NCI-H1048 (cell line): ENCODE results near the gene GRM7.

ENCODE experiments used
- DNase-seq: peaks from one replicate; lab custom pipeline; 2025; lab: John Stamatoyannopoulos, UW

Gene GRM7

GRCh38 chr3:7146529-7146928 is 285.6 kb downstream of the GRM7 start:
- no peak for DNase-seq

DNA sequence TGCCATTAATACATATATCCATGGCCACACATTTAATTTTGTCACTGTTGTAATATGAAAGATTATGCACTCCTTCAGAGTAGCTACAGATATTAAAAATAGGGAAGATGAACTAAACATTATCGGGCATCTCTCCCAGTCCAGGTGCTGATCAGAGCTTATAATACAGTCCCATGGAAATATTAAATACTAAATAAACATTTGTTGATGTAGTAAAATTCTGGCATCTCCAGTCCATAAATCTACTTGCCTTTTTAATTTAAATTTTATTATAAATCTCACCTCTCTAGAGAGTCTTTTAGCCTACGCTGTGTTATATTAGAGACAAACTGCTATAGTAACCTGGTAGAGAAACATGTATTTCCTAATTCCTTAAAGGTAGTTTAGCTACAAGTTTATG is 297.6 kb downstream of the GRM7 start:
- DNase-seq = no peak

- DNase-seq = no peak
Observed at GRCh38 chr3:7160689-7161088, 299.8 kb downstream of the GRM7 start.

DNA sequence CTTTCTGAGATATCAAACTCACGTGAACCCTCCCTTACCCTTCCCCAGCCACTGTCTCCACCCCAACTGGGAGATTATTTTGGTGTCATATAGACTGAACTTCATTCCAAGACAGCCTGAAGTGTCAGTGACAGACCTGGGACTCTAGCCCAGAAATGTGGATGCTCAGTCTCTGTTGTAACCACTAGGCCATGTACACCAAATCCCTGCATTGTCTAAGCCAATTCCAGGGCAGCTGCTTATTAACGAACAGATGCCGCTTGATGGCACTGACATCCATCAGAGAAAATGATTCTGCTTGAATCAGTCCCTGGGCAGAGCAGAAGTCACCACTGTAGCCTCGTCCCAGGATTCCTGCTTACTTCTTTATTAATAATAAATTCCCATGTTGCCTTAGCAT is 305.5 kb downstream of the GRM7 start:
- DNase-seq = no peak

DNA sequence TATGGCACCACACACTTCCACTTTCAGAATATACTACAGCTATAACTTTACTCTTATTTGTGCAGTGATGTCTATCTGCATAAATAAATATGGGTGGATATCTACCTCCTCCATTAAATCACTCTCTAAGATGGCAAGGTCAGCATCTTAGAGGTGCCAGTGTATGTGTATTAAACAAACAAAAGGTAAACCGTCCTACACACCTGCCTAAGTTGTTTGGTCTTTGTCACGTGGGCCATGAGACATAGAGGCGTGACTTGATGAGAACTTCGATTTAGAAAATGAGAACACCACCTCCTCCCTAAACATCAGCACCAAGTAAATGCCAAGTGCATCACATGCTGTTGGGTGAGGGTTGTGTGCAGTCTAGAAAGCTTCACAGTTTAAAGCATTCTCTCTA is 310.6 kb downstream of the GRM7 start:
- DNase-seq = no peak

GRCh38 chr3:7172996-7173395 is 312.1 kb downstream of the GRM7 start:
- no peak for DNase-seq

- no peak for DNase-seq
Observed at GRCh38 chr3:7188551-7188950, 327.6 kb downstream of the GRM7 start.

DNA sequence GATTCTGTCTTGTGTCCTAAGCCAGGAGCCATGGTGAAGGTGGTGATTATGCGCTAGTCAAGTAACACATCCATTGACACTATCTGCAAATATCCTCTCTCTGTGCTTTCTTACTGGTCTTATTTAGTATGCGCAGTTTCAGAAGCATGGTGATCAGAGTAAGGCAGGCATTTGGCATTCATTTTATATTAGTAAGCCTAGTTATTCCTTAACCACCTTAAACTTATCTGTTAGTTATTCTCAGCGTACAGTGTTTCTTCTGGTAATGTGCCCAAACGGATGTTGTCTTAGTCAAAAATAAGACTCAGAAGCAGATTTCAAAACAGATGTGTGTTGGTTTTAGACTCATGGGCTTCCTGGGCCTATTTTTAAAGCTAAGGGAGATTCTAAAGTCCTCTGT is 329.2 kb downstream of the GRM7 start:
- no peak for DNase-seq

GRCh38 chr3:7193269-7193668 is 332.4 kb downstream of the GRM7 start:
- DNase-seq = no peak

DNA sequence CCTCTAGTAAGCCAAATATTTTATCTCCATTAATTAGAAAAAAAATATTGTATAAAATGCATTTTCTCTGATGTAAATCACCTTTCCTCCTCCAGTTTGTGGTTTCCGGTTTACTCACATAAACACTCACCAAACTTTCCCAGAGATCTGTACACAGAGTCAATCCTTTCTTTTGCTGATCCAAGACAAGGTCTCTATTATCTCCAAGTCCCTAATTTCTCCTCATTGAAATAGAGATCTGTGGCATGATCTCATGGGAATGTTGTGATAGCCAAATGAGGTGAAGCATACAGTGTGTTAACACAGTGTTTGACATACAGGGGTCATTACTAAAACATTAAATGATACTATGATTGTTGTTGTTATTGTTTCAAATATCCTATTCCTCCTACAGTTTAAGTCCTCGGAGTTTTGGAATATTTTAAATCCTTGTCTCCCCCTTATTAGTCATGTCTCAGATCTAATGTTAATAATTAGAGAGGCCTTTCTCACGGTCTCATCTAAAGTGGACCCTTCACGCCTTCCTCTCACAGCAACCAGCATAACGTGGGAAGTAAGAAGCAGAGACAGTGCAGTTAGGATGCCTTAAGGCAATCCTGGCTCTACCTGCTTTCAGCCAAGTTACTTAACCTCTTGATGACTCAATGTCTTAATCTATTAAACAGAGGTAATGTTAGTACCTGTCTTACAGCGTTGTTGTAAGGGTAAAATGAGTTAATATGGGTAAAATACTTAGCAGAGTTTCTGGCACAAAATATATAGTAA is 333.3 kb downstream of the GRM7 start:
- DNase-seq = peak; percentile 30

- DNase-seq = no peak
Observed at GRCh38 chr3:7195934-7196333, 335.0 kb downstream of the GRM7 start.

DNA sequence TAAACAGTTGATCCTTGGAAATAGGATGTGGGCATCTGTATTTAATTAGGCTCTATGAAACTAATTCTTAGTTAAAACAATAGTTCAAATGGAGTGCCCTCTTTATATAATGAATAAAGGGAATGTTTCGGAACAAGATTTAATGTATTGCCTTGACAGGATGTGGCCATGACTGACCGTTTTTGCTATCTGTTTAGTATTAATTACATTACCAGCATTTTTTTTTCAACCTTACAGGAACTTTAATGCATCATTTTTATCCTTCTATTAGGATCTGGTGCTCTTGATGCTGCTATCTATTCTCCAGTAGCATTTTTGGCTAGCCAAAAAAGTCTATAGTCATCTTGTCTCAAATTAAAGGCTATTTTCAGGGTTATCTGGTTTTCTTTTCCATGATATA is 340.9 kb downstream of the GRM7 start:
- DNase-seq = no peak

- no peak for DNase-seq
Observed at GRCh38 chr3:7203969-7204847, 343.3 kb downstream of the GRM7 start.

DNA sequence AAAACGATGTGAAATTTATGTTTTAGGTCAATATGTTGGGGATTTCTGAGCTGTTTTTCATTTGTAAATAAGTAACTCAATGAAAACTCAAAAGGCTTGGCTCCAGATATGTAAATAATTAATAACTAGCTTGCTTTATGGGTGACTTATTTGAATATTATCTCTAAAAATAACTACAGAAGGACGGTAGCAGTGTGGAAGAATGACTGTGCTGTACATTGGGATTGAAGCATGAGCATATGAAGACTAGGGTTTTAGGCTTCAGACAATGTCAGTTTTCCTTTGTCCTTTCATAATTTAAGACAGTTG is 343.9 kb downstream of the GRM7 start:
- DNase-seq = peak; percentile 31

DNA sequence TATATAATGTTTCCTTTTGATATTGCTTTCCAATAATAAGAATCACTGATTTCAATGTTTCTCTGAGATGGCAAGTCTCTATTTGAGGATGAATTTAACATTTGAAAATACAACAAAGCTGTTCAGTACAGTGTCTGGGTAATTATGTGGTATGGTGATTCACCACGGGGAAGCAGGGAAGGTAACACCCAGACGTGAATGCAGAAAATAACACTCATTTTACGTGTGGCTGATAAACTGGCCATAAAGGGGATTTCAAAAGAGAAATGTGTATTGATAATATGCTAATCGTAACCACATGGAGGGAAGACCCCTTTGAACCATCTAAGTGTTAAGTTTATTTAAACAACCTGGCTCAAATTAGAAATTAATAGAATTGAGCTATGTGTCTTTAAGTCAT is 344.6 kb downstream of the GRM7 start:
- no peak for DNase-seq

GRCh38 chr3:7205962-7206361 is 345.0 kb downstream of the GRM7 start:
- DNase-seq = no peak

- no peak for DNase-seq
Observed at GRCh38 chr3:7207125-7207524, 346.2 kb downstream of the GRM7 start.

DNA sequence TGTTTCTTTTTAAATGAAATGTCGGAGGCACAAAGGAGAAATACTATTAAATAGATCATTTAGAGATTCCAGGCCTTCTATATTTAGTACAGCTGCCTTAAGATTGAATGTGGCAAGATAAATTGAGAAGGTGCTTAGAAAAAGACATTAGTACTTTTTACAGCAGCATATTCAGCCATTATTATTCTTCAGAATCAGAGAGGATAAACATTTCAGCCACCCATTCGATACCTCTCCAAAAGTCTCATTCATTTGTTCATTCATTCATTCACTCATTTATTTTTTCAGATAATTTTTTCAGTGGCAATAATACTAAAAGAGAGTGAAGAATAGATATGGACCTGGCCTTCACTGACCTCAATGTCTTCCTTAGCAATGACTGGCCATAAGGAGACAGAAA is 347.0 kb downstream of the GRM7 start:
- DNase-seq = no peak

- no peak for DNase-seq
Observed at GRCh38 chr3:7209098-7209497, 348.2 kb downstream of the GRM7 start.

- no peak for DNase-seq
Observed at GRCh38 chr3:7211740-7212139, 350.8 kb downstream of the GRM7 start.

DNA sequence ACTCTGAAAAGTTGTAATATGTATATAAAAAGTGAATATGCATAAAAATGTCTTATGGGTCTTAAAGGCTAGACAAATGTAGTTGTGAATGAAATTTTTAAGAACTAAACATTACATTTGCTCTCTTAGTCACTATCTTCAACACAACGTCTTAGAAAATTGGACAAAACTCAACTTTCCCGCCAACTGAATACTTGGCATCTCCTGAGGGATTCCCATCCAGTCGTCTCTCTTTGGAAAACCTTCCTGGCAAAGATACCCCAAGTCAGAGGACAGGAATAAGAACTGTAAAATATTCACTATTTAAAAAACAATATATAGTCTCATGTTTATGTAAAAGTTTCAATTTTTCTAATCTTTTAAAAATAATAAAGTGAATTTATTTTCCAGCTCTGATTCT is 354.8 kb downstream of the GRM7 start:
- DNase-seq = no peak

GRCh38 chr3:7226393-7226792 is 365.5 kb downstream of the GRM7 start:
- no peak for DNase-seq

- no peak for DNase-seq
Observed at GRCh38 chr3:7238565-7239295, 377.8 kb downstream of the GRM7 start.
